Glutamatergic neuron (in vitro differentiated cells): Measurements from ENCODE around the gene ADCY4. TPM values are rescaled to one million over a fixed set of nuclear protein-coding genes. Genes with fewer than 3 reads are reported as not detected.

ENCODE experiments used
- DNase-seq: peaks from one replicate; pipeline ENCODE4 v3.0.0; 2022
- H3K27ac Mint-ChIP-seq: one replicate; pipeline ENCODE4 v1.8.0; 2020; ENCODE audit warnings: mild to moderate bottlenecking, mixed read lengths, inconsistent platforms; ENCODE audit not compliant: unreplicated experiment
- H3K27me3 Mint-ChIP-seq: one replicate; pipeline ENCODE4 v1.8.0; 2020; ENCODE audit warnings: mild to moderate bottlenecking, moderate library complexity, mixed read lengths, inconsistent platforms; ENCODE audit not compliant: unreplicated experiment
- H3K36me3 Mint-ChIP-seq: one replicate; pipeline ENCODE4 v1.8.0; 2020; ENCODE audit warnings: mild to moderate bottlenecking, mixed read lengths, inconsistent platforms; ENCODE audit not compliant: unreplicated experiment
- H3K4me1 Mint-ChIP-seq: one replicate; pipeline ENCODE4 v1.8.0; 2020; ENCODE audit warnings: mild to moderate bottlenecking, low read depth, mixed read lengths, inconsistent platforms; ENCODE audit not compliant: unreplicated experiment
- H3K4me3 Mint-ChIP-seq: one replicate; pipeline ENCODE4 v1.8.0; 2020; ENCODE audit warnings: mild to moderate bottlenecking, mixed read lengths, inconsistent platforms; ENCODE audit not compliant: unreplicated experiment
- H3K9me3 Mint-ChIP-seq: one replicate; pipeline ENCODE4 v1.8.0; 2020; ENCODE audit warnings: mild to moderate bottlenecking, moderate library complexity, mixed read lengths, inconsistent platforms; ENCODE audit not compliant: unreplicated experiment
- total RNA-seq: library from RNA; stranded (reverse); fragmentation: NEBNext Ultra II Directional; extraction: Animal tissue kit (Norgen Biotek cat#: 25700); gene quantifications from one replicate; pipeline ENCODE4 v1.2.1, GENCODE V29; 2021; ENCODE audit not compliant: unreplicated experiment
- TF ChIP-seq, protein P1 (sequence below): fragments of 200-600 bp; sonication (generic); IDR thresholded peaks from one replicate; pipeline ENCODE4 v1.5.0; 2021; ENCODE audit not compliant: partially characterized antibody, unreplicated experiment

Gene ADCY4
- total RNA-seq, 1 donor from 2014 or later: not detected

- Mint-ChIP-seq H3K9me3 (no peaks in the 10 kb centered on the region), H3K27me3 (peaks cover 3% of the 10 kb centered on the region), H3K36me3 (no peaks in the 10 kb centered on the region), H3K27ac (no peak overlapping the region), H3K4me1 (no peaks in the 10 kb centered on the region), H3K4me3 (no peak overlapping the region)
- DNase-seq: no peak
- TF ChIP-seq, protein P1, sequence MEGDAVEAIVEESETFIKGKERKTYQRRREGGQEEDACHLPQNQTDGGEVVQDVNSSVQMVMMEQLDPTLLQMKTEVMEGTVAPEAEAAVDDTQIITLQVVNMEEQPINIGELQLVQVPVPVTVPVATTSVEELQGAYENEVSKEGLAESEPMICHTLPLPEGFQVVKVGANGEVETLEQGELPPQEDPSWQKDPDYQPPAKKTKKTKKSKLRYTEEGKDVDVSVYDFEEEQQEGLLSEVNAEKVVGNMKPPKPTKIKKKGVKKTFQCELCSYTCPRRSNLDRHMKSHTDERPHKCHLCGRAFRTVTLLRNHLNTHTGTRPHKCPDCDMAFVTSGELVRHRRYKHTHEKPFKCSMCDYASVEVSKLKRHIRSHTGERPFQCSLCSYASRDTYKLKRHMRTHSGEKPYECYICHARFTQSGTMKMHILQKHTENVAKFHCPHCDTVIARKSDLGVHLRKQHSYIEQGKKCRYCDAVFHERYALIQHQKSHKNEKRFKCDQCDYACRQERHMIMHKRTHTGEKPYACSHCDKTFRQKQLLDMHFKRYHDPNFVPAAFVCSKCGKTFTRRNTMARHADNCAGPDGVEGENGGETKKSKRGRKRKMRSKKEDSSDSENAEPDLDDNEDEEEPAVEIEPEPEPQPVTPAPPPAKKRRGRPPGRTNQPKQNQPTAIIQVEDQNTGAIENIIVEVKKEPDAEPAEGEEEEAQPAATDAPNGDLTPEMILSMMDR: no peak
Observed at GRCh38 chr14:24343795-24344660, 9.2 kb upstream of the ADCY4 start.

GRCh38 chr14:24342889-24343288 is 8.0 kb upstream of the ADCY4 start:
- Mint-ChIP-seq H3K27me3 (peaks cover 6% of the 10 kb centered on the region), H3K36me3 (no peaks in the 10 kb centered on the region), H3K4me3 (no peak overlapping the region), H3K27ac (no peak overlapping the region), H3K9me3 (no peaks in the 10 kb centered on the region), H3K4me1 (no peaks in the 10 kb centered on the region)
- no peak for DNase-seq
- TF ChIP-seq, protein P1: no peak

- no peak for DNase-seq
- Mint-ChIP-seq H3K4me1 (no peaks in the 10 kb centered on the region), H3K27ac (no peak overlapping the region), H3K9me3 (no peaks in the 10 kb centered on the region), H3K27me3 (peaks cover 15% of the 10 kb centered on the region), H3K36me3 (no peaks in the 10 kb centered on the region), H3K4me3 (no peak overlapping the region)
- TF ChIP-seq, protein P1: no peak
Observed at GRCh38 chr14:24340606-24341005, 5.7 kb upstream of the ADCY4 start.

DNA sequence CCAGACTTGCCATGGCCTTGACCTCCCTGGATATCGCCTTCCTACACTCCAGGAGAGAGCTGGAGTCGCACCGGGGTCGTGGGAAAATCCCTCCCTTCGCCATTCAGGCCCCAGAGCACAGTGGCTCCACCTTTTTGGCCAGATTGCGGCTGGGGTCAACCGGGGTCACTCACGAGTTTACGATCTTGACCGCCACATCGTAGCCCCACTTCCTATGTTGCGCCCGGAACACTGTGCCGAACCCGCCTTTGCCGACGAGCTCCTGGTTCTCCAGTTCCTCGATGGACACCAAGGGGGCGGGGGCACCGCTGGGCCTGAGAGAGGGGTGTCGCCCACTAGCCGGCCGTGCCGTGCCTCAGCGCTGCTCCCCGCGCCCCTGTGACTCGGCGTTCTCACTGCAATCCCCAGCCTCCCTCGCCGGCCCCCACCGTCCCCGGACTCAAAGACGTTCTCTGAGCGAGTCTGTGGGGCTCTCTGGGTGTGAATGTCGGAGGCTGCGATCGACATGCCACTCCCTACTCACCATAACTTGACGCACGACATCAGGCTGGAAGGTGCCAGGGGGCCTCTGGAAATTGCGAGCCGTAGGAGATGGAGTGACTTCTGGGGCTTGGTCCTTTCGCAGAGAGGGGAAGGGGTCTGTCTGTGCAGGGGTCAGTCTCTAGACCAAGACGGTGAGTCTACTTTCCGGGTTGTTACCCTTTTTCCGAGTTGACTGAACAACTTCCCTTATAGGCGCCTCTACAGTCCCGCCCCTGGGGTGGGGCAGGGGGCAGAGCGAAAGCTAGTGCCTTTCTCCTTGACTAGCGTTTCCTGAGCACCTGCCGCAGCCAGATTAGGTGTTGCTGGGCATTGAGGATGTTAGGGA is 4.6 kb upstream of the ADCY4 start, which contains the start of gene RIPK3:
RIPK3 (minus strand) TSS at position 708 of the 868 bp plus-strand sequence; CDS start at position 543, 165 bp downstream.
- no peaks in the 10 kb centered on the region for H3K9me3 Mint-ChIP-seq
- no peak within 1 kb of the TSS for H3K4me3 Mint-ChIP-seq
- peak; percentile 25 for DNase-seq
- peaks cover 2% of the 10 kb centered on the region for H3K4me1 Mint-ChIP-seq
- TF ChIP-seq, protein P1: no peak
- H3K27ac Mint-ChIP-seq: no peak within 1 kb of the TSS
- no peaks in the 10 kb centered on the region for H3K36me3 Mint-ChIP-seq
- peaks cover 20% of the 10 kb centered on the region for H3K27me3 Mint-ChIP-seq
